ENCODE data around the gene PCDHGB3.

DNA sequence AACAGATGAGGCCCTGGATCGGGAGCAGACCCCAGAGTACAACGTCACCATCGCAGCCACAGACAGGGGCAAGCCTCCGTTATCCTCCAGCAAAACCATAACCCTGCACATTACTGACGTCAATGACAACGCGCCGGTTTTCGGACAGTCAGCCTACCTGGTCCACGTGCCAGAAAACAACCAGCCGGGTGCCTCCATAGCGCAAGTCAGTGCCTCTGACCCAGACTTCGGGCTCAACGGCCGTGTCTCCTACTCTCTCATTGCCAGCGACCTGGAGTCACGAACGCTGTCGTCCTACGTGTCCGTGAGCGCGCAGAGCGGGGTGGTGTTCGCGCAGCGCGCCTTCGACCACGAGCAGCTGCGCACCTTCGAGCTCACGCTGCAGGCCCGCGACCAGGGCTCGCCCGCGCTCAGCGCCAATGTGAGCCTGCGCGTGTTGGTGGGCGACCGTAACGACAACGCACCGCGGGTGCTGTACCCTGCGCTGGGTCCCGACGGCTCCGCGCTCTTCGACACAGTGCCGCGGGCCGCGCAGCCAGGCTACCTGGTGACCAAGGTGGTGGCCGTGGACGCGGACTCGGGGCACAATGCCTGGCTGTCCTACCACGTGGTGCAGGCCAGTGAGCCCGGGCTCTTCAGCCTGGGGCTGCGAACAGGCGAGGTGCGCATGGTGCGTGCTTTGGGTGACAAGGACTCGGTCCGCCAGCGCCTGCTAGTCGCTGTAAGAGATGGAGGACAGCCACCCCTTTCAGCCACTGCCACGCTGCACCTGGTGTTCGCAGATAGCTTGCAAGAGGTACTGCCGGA, 49.2 kb downstream of the PCDHGB3 start:
- TF ChIP-seq POLR2A (IDR thresholded peaks at IDR 0.05; ENCODE audit: low read depth, low read length) (no peak), POLR2AphosphoS5 (IDR thresholded peaks at IDR 0.05; ENCODE audit: low read depth, low read length) (no peak), TAF1 (IDR thresholded peaks at IDR 0.05; ENCODE audit: low read depth, low read length) (no peak), POU2F2 (IDR thresholded peaks at IDR 0.05; ENCODE audit: low read depth, low read length) (no peak)
